ENCODE measurements around the gene ACCSL. TPM values are rescaled to one million over a fixed set of nuclear protein-coding genes. Genes with fewer than 3 reads are reported as not detected.
A peak's percentile ranks its signal among the peaks of the same experiment; 100 is the strongest.

Gene ACCSL
- total and polyA plus RNA-seq, 9 donors = 0.05 to 0.67 TPM; not detected in 7

GRCh38 chr11:44024977-44025376 is 22.8 kb upstream of the ACCSL start:
- no peaks in the 10 kb centered on the region for H3K9me3 ChIP-seq
- WGBS, 3 donors = 92 to 96% (median 95%) methylated on average over 1 of the region's 1 CpG

GRCh38 chr11:44025727-44026126 is 22.1 kb upstream of the ACCSL start:
- Histone ChIP-seq H3K36me3 (no peaks in the 10 kb centered on the region), H3K4me3 (no peak overlapping the region), H3K9me3 (no peaks in the 10 kb centered on the region), H3K4me1 (ENCODE audit: insufficient read depth) (peaks cover 13% of the 10 kb centered on the region), H3K27me3 (no peaks in the 10 kb centered on the region), H3K27ac (no peak overlapping the region)
- intact Hi-C loops (cut with DNase I) = loop anchor here in 1 of 4 donors (5.0 kb wide), 1 partner anchor 33 kb away; no protein-coding TSS in a partner anchor
- no peak for DNase-seq
- no peak for TF ChIP-seq POLR2A (IDR thresholded peaks at IDR 0.05)

More at GRCh38 chr11:44024977-44025376, 22.8 kb upstream of the ACCSL start:
- Histone ChIP-seq H3K36me3 (no peaks in the 10 kb centered on the region), H3K27me3 (no peaks in the 10 kb centered on the region), H3K27ac (no peak overlapping the region), H3K4me3 (no peak overlapping the region), H3K4me1 (ENCODE audit: insufficient read depth) (peaks cover 10% of the 10 kb centered on the region)
- intact Hi-C loops (cut with DNase I) = loop anchor here in 1 of 4 donors (5.0 kb wide), 1 partner anchor 33 kb away; no protein-coding TSS in a partner anchor
- no peak for TF ChIP-seq EP300 (IDR thresholded peaks at IDR 0.05)
- no peak for TF ChIP-seq POLR2A (IDR thresholded peaks at IDR 0.05)
- TF ChIP-seq, protein P1, sequence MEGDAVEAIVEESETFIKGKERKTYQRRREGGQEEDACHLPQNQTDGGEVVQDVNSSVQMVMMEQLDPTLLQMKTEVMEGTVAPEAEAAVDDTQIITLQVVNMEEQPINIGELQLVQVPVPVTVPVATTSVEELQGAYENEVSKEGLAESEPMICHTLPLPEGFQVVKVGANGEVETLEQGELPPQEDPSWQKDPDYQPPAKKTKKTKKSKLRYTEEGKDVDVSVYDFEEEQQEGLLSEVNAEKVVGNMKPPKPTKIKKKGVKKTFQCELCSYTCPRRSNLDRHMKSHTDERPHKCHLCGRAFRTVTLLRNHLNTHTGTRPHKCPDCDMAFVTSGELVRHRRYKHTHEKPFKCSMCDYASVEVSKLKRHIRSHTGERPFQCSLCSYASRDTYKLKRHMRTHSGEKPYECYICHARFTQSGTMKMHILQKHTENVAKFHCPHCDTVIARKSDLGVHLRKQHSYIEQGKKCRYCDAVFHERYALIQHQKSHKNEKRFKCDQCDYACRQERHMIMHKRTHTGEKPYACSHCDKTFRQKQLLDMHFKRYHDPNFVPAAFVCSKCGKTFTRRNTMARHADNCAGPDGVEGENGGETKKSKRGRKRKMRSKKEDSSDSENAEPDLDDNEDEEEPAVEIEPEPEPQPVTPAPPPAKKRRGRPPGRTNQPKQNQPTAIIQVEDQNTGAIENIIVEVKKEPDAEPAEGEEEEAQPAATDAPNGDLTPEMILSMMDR (IDR thresholded peaks at IDR 0.05) = no peak
- no peak for DNase-seq

GRCh38 chr11:44028401-44028800 is 19.4 kb upstream of the ACCSL start:
- no peak overlapping the region for H3K27ac ChIP-seq
- no peaks in the 10 kb centered on the region for H3K9me3 ChIP-seq
- intact Hi-C loops (cut with DNase I) = loop anchor here in 1 of 4 donors (5.0 kb wide), 1 partner anchor 36 kb away; no protein-coding TSS in a partner anchor
- DNase-seq = no peak
- WGBS, 3 donors = 95 to 100% (median 100%) methylated on average over 1 of the region's 1 CpG
- no peak for TF ChIP-seq EP300 (IDR thresholded peaks at IDR 0.05)
- no peak for TF ChIP-seq POLR2A (IDR thresholded peaks at IDR 0.05)
- TF ChIP-seq, protein P1 (IDR thresholded peaks at IDR 0.05) = no peak
- H3K4me3 ChIP-seq = no peak overlapping the region
- no peaks in the 10 kb centered on the region for H3K27me3 ChIP-seq
- peaks cover 19% of the 10 kb centered on the region for H3K4me1 ChIP-seq (ENCODE audit: insufficient read depth)
- H3K36me3 ChIP-seq = no peaks in the 10 kb centered on the region

DNA sequence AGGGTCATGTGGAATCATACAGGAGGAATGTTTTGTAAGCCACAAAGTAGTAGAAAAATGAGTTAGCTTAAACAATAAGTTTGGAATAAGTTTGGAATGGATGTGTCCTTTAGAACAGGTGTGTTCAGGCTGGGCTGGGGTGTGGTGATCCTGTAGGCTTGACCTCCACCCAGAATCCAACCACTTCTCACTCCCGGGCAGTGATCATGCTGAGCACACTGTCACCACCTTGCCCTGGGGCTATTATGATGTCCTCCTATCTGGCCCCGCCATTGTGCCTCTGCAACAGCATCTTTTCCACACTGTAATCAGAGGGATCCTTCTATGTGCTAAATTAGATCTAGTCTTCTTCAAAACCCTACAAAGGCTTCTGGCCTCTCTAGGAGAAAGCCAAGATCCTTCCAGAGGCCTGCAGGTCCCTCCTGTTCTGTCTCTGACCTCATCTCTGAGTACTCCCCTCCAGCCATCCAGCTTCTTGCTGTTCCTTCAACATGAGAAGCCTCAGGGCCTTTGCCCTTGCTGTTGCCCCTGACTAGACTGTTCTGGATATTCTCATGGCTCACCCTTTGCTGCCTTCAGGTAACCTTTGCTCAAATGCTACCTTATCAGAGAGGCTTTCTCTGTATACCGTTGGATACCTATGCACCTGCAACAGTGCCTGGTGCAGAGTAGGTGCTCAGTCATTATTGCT is 18.8 kb upstream of the ACCSL start:
- no peak overlapping the region for H3K4me3 ChIP-seq
- H3K9me3 ChIP-seq = no peaks in the 10 kb centered on the region
- 89 to 92% (median 92%) methylated on average over 3 of the region's 3 CpGs for WGBS, 3 donors
- no peak for DNase-seq
- H3K27me3 ChIP-seq = no peaks in the 10 kb centered on the region
- TF ChIP-seq, protein P1 (IDR thresholded peaks at IDR 0.05) = no peak
- TF ChIP-seq POLR2A (IDR thresholded peaks at IDR 0.05) (no peak), EP300 (IDR thresholded peaks at IDR 0.05) (no peak)
- intact Hi-C loops (cut with DNase I) = loop anchor here in 1 of 4 donors (5.0 kb wide), 1 partner anchor 37 kb away; no protein-coding TSS in a partner anchor
- H3K36me3 ChIP-seq = no peaks in the 10 kb centered on the region
- H3K27ac ChIP-seq = peak overlapping the region; percentile 22 to 97
- H3K4me1 ChIP-seq (ENCODE audit: insufficient read depth) = peaks cover 19% of the 10 kb centered on the region

- DNase-seq = no peak
- no peaks in the 10 kb centered on the region for H3K27me3 ChIP-seq
- H3K27ac ChIP-seq = peak overlapping the region; percentile 22 to 97
- intact Hi-C loops (cut with DNase I) = loop anchor here in 1 of 4 donors (5.0 kb wide), 1 partner anchor 37 kb away; no protein-coding TSS in a partner anchor
- no peak overlapping the region for H3K4me3 ChIP-seq
- no peaks in the 10 kb centered on the region for H3K9me3 ChIP-seq
- TF ChIP-seq POLR2A (IDR thresholded peaks at IDR 0.05) (no peak), EP300 (IDR thresholded peaks at IDR 0.05) (no peak)
- TF ChIP-seq, protein P1 (IDR thresholded peaks at IDR 0.05) = no peak
- no peaks in the 10 kb centered on the region for H3K36me3 ChIP-seq
- H3K4me1 ChIP-seq (ENCODE audit: insufficient read depth) = peaks cover 19% of the 10 kb centered on the region
- 84 to 95% (median 85%) methylated on average over 1 of the region's 1 CpG for WGBS, 3 donors
Measured at GRCh38 chr11:44029507-44029845, 18.3 kb upstream of the ACCSL start.
